Ovary (tissue), 9 donors: ENCODE data around the gene TRIO. TPM values are rescaled to one million over a fixed set of nuclear protein-coding genes. Genes with fewer than 3 reads are reported as not detected.

Experiments
- DNase-seq, 5 donors: peaks; one replicate each; pipeline ENCODE4 v3.0.0-alpha.2; 2019 to 2020
- H3K27ac ChIP-seq, 2 donors: fragments of 200-600 bp; one replicate each; pipeline versions ENCODE4 v1.5.1 to v1.8.0; 2019 to 2022
- H3K27me3 ChIP-seq: fragments of 200-600 bp; one replicate; pipeline ENCODE4 v1.8.0; 2022
- H3K36me3 ChIP-seq: fragments of 200-600 bp; sonication (generic); one replicate; pipeline ENCODE4 v1.5.1; 2019
- H3K4me1 ChIP-seq: one replicate; pipeline ENCODE4 v1.8.1; 2013; ENCODE audit warnings: mild to moderate bottlenecking, moderate library complexity; ENCODE audit not compliant: insufficient read depth
- H3K4me3 ChIP-seq: fragments of 200-600 bp; sonication (generic); one replicate; pipeline ENCODE4 v1.5.1; 2017
- H3K9me3 ChIP-seq, 2 donors: fragments of 200-600 bp in 1 of 2; sonication (generic) in 1 of 2; one replicate each; pipeline versions ENCODE4 v1.5.1 to v1.8.1; 2013 to 2019; ENCODE audit warnings: mild to moderate bottlenecking in 1 of 2, moderate library complexity in 1 of 2
- CTCF ChIP-seq, 3 donors: fragments of 450-650 bp in 2 of 3; fragments of 200-600 bp in 1 of 3; IDR thresholded peaks; one replicate each; pipeline versions ENCODE4 v1.5.1 to v1.8.0; 2016 to 2022; ENCODE audit warnings: antibody characterized with exemption in 3 of 3, mild to moderate bottlenecking in 1 of 3
- EP300 ChIP-seq: sonication (generic); formaldehyde crosslinking; IDR thresholded peaks from one replicate; pipeline ENCODE4 v1.6.1; 2017; ENCODE audit warnings: antibody characterized with exemption
- POLR2A ChIP-seq: fragments of 450-650 bp; IDR thresholded peaks from one replicate; pipeline ENCODE4 v1.6.1; 2017; ENCODE audit warnings: antibody characterized with exemption, mild to moderate bottlenecking, moderate library complexity
- WGBS, 3 donors: extraction: QIAGEN DNeasy Blood & Tissue Kit in 1 of 3; methylation state at CpG; one replicate each; pipeline versions ENCODE4 v1.1.5 to v1.1.7; 2013 to 2017; 5-methylcytosine and 5-hydroxymethylcytosine counted together
- intact Hi-C, 4 donors: fragments of 100-400 bp; cut with DNase I; formaldehyde crosslinking; loops; one replicate each; pipeline versions ENCODE4 v1.11.0 to v1.15.1; 2022 to 2023
- polyA plus RNA-seq, 2 donors: library from polyadenylated mRNA; stranded (reverse); fragments of 200-250 nt in 1 of 2; fragments of 350-450 nt in 1 of 2; fragmentation: Illumina TruSeq in 1 of 2; extraction: RNeasy Lipid Tissue Mini Kit (QIAGEN cat#74804) in 1 of 2; gene quantifications; one replicate each; pipeline ENCODE4 v1.2.3, GENCODE V29; 2013 to 2014
- total RNA-seq, 7 donors: library from RNA; depleted of rRNA in 2 of 7; stranded (reverse); fragments of >200 nt in 2 of 7; fragmentation: NEBNext Ultra II Directional in 3 of 7; extraction: Animal tissue kit (Norgen Biotek cat#: 25700) in 3 of 7; gene quantifications; one replicate each; pipeline versions ENCODE4 v1.1.0 to v1.2.4, GENCODE V29; 2016 to 2023
- donor health status: DM: no; HTN: no; CAD: no; lungs with moderate emphysema.
- donor health status: DM: no; HTN: no; CAD: no.
- donor health status: Bipolar disorder and iron deficiency.
- donor health status: DM: yes; HTN: yes; CAD: no.
- donor health status: DM: no; HTN: no; CAD: no.
- donor health status: DM: yes; HTN: yes; CAD: no.

Gene TRIO
- total and polyA plus RNA-seq, 9 donors, result 58.4 to 268 (median 125) TPM

GRCh38 chr5:14463629-14464028 is 320.5 kb downstream of the TRIO start:
- H3K27ac ChIP-seq, result no peak overlapping the region
- H3K9me3 ChIP-seq, result no peaks in the 10 kb centered on the region
- H3K27me3 ChIP-seq, result no peaks in the 10 kb centered on the region
- no peaks in the 10 kb centered on the region for H3K4me1 ChIP-seq
- intact Hi-C loops, result no loop called here
- no peak overlapping the region for H3K4me3 ChIP-seq
- no peaks in the 10 kb centered on the region for H3K36me3 ChIP-seq
- TF ChIP-seq EP300 (no peak), POLR2A (no peak), CTCF (IDR thresholded peaks at IDR 0.05) (no peak)
- 32 to 42% (median 40%) methylated on average over 3 of the region's 3 CpGs for WGBS, 3 donors
- no peak for DNase-seq

DNA sequence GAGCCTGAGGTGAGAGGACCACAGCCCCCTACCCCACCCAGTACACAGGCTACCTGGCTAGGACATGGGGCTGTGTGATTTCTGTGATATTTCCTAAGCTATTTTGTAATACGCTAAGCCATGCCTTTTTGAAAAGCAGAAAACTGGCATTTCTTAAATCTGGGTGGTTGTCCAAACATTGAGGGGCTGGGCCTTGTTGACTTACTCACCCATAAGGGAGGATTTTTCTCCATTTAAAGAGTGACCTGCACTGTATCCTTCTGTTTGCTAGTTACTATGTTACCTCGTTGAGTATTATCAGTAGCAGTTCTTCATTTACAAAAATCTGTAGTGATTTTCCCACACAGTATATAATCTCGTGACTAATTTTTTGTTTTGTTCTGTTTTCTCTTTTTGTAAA is 321.0 kb downstream of the TRIO start:
- no peaks in the 10 kb centered on the region for H3K27me3 ChIP-seq

GRCh38 chr5:14464671-14465070 is 321.5 kb downstream of the TRIO start:
- intact Hi-C loops, result no loop called here
- DNase-seq, result no peak
- Histone ChIP-seq H3K36me3 (no peaks in the 10 kb centered on the region), H3K9me3 (no peaks in the 10 kb centered on the region), H3K4me1 (no peaks in the 10 kb centered on the region), H3K27me3 (no peaks in the 10 kb centered on the region), H3K4me3 (no peak overlapping the region), H3K27ac (no peak overlapping the region)
- 83 to 85% (median 84%) methylated on average over 15 of the region's 15 CpGs for WGBS, 3 donors
- no peak for TF ChIP-seq EP300
- no peak for TF ChIP-seq POLR2A
- TF ChIP-seq CTCF (IDR thresholded peaks at IDR 0.05), result no peak

More for the DNA sequence above, 321.0 kb downstream of the TRIO start:
- Histone ChIP-seq H3K36me3 (no peaks in the 10 kb centered on the region), H3K27ac (no peak overlapping the region), H3K9me3 (no peaks in the 10 kb centered on the region), H3K4me1 (no peaks in the 10 kb centered on the region), H3K4me3 (no peak overlapping the region)
- DNase-seq, result no peak
- intact Hi-C loops, result no loop called here
- WGBS, 3 donors, result 61 to 67% (median 65%) methylated on average over 3 of the region's 3 CpGs
- TF ChIP-seq CTCF (IDR thresholded peaks at IDR 0.05) (no peak), POLR2A (no peak), EP300 (no peak)

DNA sequence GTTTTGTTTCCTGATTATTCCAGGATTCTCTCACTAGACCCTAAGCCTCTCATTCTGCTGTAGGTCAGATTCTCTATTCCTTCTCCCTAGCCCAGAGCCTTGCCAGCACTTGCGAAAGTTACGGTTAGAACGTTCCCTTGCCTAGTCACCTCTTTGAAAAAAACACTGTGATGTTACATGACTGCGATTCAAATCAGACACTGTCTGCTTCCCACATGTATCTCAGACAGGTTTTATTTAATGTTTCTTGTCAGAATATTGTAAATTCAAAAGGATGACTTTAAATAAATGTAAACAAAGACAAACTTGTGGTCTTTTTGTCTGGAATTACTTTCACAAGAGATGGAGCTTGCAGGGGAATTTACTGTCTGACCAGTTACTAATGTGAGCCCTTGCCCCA is 322.0 kb downstream of the TRIO start:
- no peaks in the 10 kb centered on the region for H3K4me1 ChIP-seq
- intact Hi-C loops, result no loop called here
- H3K36me3 ChIP-seq, result no peaks in the 10 kb centered on the region

More for the DNA sequence above, 322.0 kb downstream of the TRIO start:
- no peaks in the 10 kb centered on the region for H3K9me3 ChIP-seq
- H3K27me3 ChIP-seq, result no peaks in the 10 kb centered on the region
- H3K4me3 ChIP-seq, result no peak overlapping the region
- 67 to 80% (median 71%) methylated on average over 4 of the region's 4 CpGs for WGBS, 3 donors
- no peak for DNase-seq
- H3K27ac ChIP-seq, result no peak overlapping the region
- TF ChIP-seq EP300 (no peak), POLR2A (no peak), CTCF (IDR thresholded peaks at IDR 0.05) (no peak)
